Lower lobe of right lung (tissue), 2 donors: ENCODE results near the gene PDE7B. TPM values are rescaled to one million over a fixed set of nuclear protein-coding genes. Genes with fewer than 3 reads are reported as not detected.

Experiments used
- ATAC-seq, 2 donors: fragments of 200-7000 bp; cut with Tn5 transposase; one replicate each; pipeline ENCODE4 v1.9.1; 2020 to 2022; ENCODE audit warnings: mild to moderate bottlenecking in 2 of 2, moderate library complexity in 2 of 2
- DNase-seq: peaks from one replicate; pipeline ENCODE4 v3.0.0-alpha.2; 2020
- H3K27ac ChIP-seq: fragments of 200-600 bp; one replicate; pipeline ENCODE4 v1.8.0; 2022
- H3K27me3 ChIP-seq: fragments of 200-600 bp; one replicate; pipeline ENCODE4 v1.8.0; 2022; ENCODE audit warnings: low read depth
- H3K36me3 ChIP-seq: fragments of 200-600 bp; one replicate; pipeline ENCODE4 v1.8.0; 2022; ENCODE audit warnings: mild to moderate bottlenecking
- H3K4me1 ChIP-seq: fragments of 200-600 bp; one replicate; pipeline ENCODE4 v1.8.0; 2022
- H3K4me3 ChIP-seq: fragments of 200-600 bp; one replicate; pipeline ENCODE4 v1.8.0; 2022; ENCODE audit warnings: mild to moderate bottlenecking
- H3K9me3 ChIP-seq: fragments of 200-600 bp; one replicate; pipeline ENCODE4 v1.8.0; 2022
- CTCF ChIP-seq: fragments of 200-600 bp; IDR thresholded peaks from one replicate; pipeline ENCODE4 v1.8.0; 2022; ENCODE audit warnings: antibody characterized with exemption, mild to moderate bottlenecking
- intact Hi-C: fragments of 100-400 bp; cut with DNase I; formaldehyde crosslinking; loops from one replicate; pipeline ENCODE4 v1.11.0; 2022
- total RNA-seq: library from RNA; stranded (reverse); fragmentation: NEBNext Ultra II Directional; extraction: Animal tissue kit (Norgen Biotek cat#: 25700); gene quantifications from one replicate; pipeline ENCODE4 v1.2.1, GENCODE V29; 2021
- donor health status: DM: no; HTN: yes; CAD: no; lungs with severe emphysema.

The PDE7B gene
- total RNA-seq, 1 donor from 2014 or later = 2.2 TPM

- intact Hi-C loops = no loop called here
These were observed 89.2 kb downstream of the PDE7B start for GRCh38 chr6:135940616-135941167.

GRCh38 chr6:135941275-135942025, 89.9 kb downstream of the PDE7B start:
- no peak overlapping the region for H3K27ac ChIP-seq
- intact Hi-C loops = no loop called here
- TF ChIP-seq CTCF = no peak
- H3K36me3 ChIP-seq = no peaks in the 10 kb centered on the region
- H3K27me3 ChIP-seq = no peaks in the 10 kb centered on the region
- DNase-seq (no peak), ATAC-seq (no peak)
- no peak overlapping the region for H3K4me3 ChIP-seq
- H3K4me1 ChIP-seq = no peaks in the 10 kb centered on the region
- H3K9me3 ChIP-seq = no peaks in the 10 kb centered on the region

More at GRCh38 chr6:135940616-135941167, 89.2 kb downstream of the PDE7B start:
- Histone ChIP-seq H3K36me3 (no peaks in the 10 kb centered on the region), H3K4me3 (no peak overlapping the region), H3K4me1 (no peaks in the 10 kb centered on the region), H3K27me3 (no peaks in the 10 kb centered on the region), H3K27ac (no peak overlapping the region), H3K9me3 (no peaks in the 10 kb centered on the region)
- ATAC-seq = no peak
- no peak for DNase-seq
- no peak for TF ChIP-seq CTCF

GRCh38 chr6:135944120-135944519, 92.6 kb downstream of the PDE7B start:
- DNase-seq (no peak), ATAC-seq (no peak)
- Histone ChIP-seq H3K9me3 (no peaks in the 10 kb centered on the region), H3K27ac (no peak overlapping the region), H3K4me3 (no peak overlapping the region), H3K4me1 (no peaks in the 10 kb centered on the region), H3K27me3 (no peaks in the 10 kb centered on the region), H3K36me3 (no peaks in the 10 kb centered on the region)
- intact Hi-C loops = no loop called here
- no peak for TF ChIP-seq CTCF

- DNase-seq = no peak
- Histone ChIP-seq H3K27ac (no peak overlapping the region), H3K36me3 (no peaks in the 10 kb centered on the region), H3K27me3 (no peaks in the 10 kb centered on the region), H3K9me3 (no peaks in the 10 kb centered on the region), H3K4me3 (no peak overlapping the region), H3K4me1 (no peaks in the 10 kb centered on the region)
- intact Hi-C loops = no loop called here
- ATAC-seq = no peak
- no peak for TF ChIP-seq CTCF
These were observed 95.2 kb downstream of the PDE7B start for GRCh38 chr6:135946674-135947073.

GRCh38 chr6:135950669-135951068, 99.2 kb downstream of the PDE7B start:
- H3K36me3 ChIP-seq = no peaks in the 10 kb centered on the region
- TF ChIP-seq CTCF = no peak
- DNase-seq (no peak), ATAC-seq (no peak)
- intact Hi-C loops = no loop called here
- no peaks in the 10 kb centered on the region for H3K27me3 ChIP-seq
- no peak overlapping the region for H3K27ac ChIP-seq
- no peaks in the 10 kb centered on the region for H3K9me3 ChIP-seq
- H3K4me1 ChIP-seq = no peaks in the 10 kb centered on the region
- H3K4me3 ChIP-seq = no peak overlapping the region
